ENCODE data around the gene CEBPZOS. TPM values are rescaled to one million over a fixed set of nuclear protein-coding genes. Genes with fewer than 3 reads are reported as not detected.

CEBPZOS gene
- total RNA-seq (27.2 TPM), polyA plus RNA-seq (ENCODE audit: insufficient read depth in 1 of 8, insufficient read length in 8 of 8, low replicate concordance in 1 of 8) (10 to 100 TPM; 34.1 to 42.4 (median 35.7) TPM)
- long read RNA-seq, donor 1, partial matches to known transcripts = 12 of 25 reads
- long read RNA-seq, donor 1, other reads (novel, unspliced or antisense) = 12 of 25 reads
- long read RNA-seq, donor 2 = 0 reads
- long read RNA-seq, donor 3, partial matches to known transcripts = 0 of 6 reads
- long read RNA-seq, donor 3, other reads (novel, unspliced or antisense) = 0 of 6 reads
- long read RNA-seq, donor 4, transcript CEBPZOS-204 (5 exons, 3,158 nt) = major isoform, 5 of 25 reads
- long read RNA-seq, donor 4, partial matches to known transcripts = 20 of 25 reads
- long read RNA-seq, donor 4, other reads (novel, unspliced or antisense) = 0 of 25 reads
- long read RNA-seq, donor 5, transcript CEBPZOS-204 (5 exons, 3,158 nt) = major isoform, 10 of 169 reads
- long read RNA-seq, donor 5, partial matches to known transcripts = 105 of 169 reads
- long read RNA-seq, donor 5, other reads (novel, unspliced or antisense) = 50 of 169 reads
- long read RNA-seq, donor 6, transcript CEBPZOS-201 (5 exons, 695 nt) = minor isoform, 8 of 99 reads
- long read RNA-seq, donor 6, transcript CEBPZOS-204 (5 exons, 3,158 nt) = major isoform, 10 of 99 reads
- long read RNA-seq, donor 6, partial matches to known transcripts = 70 of 99 reads
- long read RNA-seq, donor 6, other reads (novel, unspliced or antisense) = 11 of 99 reads
- long read RNA-seq, donor 7, partial matches to known transcripts = 41 of 75 reads
- long read RNA-seq, donor 7, other reads (novel, unspliced or antisense) = 28 of 75 reads
- long read RNA-seq, donor 8, transcript CEBPZOS-204 (5 exons, 3,158 nt) = major isoform, 5 of 83 reads
- long read RNA-seq, donor 8, partial matches to known transcripts = 62 of 83 reads
- long read RNA-seq, donor 8, other reads (novel, unspliced or antisense) = 12 of 83 reads
- long read RNA-seq, donor 9, transcript CEBPZOS-204 (5 exons, 3,158 nt) = major isoform, 6 of 10 reads
- long read RNA-seq, donor 9, partial matches to known transcripts = 0 of 10 reads
- long read RNA-seq, donor 9, other reads (novel, unspliced or antisense) = 0 of 10 reads
- long read RNA-seq, donor 10, transcript CEBPZOS-201 (5 exons, 695 nt) = minor isoform, 8 of 19 reads
- long read RNA-seq, donor 10, transcript CEBPZOS-204 (5 exons, 3,158 nt) = major isoform, 11 of 19 reads
- long read RNA-seq, donor 10, partial matches to known transcripts = 0 of 19 reads
- long read RNA-seq, donor 10, other reads (novel, unspliced or antisense) = 0 of 19 reads
- long read RNA-seq, donor 11, transcript CEBPZOS-204 (5 exons, 3,158 nt) = major isoform, 6 of 101 reads
- long read RNA-seq, donor 11, partial matches to known transcripts = 78 of 101 reads
- long read RNA-seq, donor 11, other reads (novel, unspliced or antisense) = 15 of 101 reads

DNA sequence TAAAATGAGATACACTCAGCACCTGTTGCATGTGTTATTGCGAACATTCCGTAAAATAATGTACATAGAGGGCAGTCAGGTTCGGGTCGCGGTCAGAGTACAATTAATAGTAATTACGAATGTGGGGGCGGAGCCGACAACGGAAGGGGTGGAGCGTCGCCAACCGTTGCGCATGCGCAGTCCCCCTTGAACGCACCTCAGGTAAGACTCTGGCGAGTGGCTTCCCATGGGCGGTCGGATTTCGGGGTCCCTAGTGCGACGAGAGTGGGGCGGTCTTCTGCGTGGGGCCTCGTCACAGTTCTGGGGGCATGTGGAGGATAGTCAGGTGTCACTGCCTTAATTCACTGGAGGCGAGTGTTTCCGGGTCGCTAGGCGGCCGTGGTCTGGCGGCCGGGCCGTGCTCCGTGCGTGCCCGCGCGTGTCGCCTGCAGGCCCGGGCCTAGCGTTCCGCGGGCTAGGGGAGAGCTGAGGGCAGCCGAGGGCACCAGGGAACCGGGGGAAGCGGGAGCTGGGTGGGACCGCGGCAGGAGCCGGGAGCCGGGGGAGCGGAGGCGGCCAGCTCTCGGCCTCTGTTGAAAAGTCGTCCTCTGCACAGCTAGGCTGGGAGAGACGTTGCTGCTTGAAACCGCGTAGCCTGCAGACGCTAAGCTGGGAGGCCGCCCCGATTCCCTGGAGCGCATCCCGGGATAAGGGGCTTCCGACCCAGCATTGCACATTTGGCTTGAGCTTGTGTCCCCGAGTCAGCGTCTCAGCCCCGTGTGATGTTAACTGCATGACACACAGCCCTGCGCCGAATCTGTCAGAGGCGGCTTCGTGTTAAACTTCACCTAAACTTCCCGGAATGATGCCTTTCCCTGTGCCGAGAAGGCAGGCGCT lies at the start of gene CEBPZOS:
CEBPZOS (plus strand) TSS at position 177 of the 876 bp plus-strand sequence. CDS start 3,209 bp downstream, outside the sequence.
- Histone ChIP-seq H3K4me1 (ENCODE audit: control insufficient read depth, insufficient read depth, low read length) (peaks cover 13% of the 10 kb centered on the region), H3K4me3 (ENCODE audit: low read length) (peak within 1 kb of the TSS; percentile 76), H3K9me3 (replicated peaks; ENCODE audit: control insufficient read depth, low read depth, low read length) (no peaks in the 10 kb centered on the region), H3K27me3 (ENCODE audit: control insufficient read depth, insufficient read depth, low read length) (peaks cover 2% of the 10 kb centered on the region), H3K27ac (ENCODE audit: low read length) (peak within 1 kb of the TSS; percentile 93), H3K36me3 (ENCODE audit: control insufficient read depth, insufficient read depth, low read length) (peaks cover 8% of the 10 kb centered on the region)
- 1% methylated on average over 70 of the region's 72 CpGs for WGBS (ENCODE audit: insufficient coverage)
- peak; percentile 85 for DNase-seq

DNA sequence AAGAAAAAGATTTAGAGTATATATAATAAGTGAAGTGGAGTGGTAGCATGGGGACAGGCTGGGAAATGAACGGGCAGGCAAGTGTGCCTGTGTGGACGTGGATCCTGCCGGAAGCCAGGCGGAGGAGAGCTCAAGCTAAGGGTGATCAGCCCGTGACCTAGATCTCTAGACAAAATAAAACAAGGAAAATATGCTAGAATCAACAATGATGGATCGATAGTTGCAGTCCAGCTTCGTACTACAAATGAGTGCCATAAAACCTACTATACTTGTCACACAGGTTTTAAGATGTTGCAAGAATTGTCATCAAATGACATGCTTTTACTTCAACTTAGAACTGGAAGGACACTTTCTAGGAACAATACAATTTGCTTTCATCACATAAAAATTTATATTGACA lies 48.0 kb upstream of the CEBPZOS start:
- no peak overlapping the region for H3K4me3 ChIP-seq (ENCODE audit: low read length)
- H3K4me1 ChIP-seq (ENCODE audit: control insufficient read depth, insufficient read depth, low read length) = no peaks in the 10 kb centered on the region
- H3K36me3 ChIP-seq (ENCODE audit: control insufficient read depth, insufficient read depth, low read length) = peaks cover 46% of the 10 kb centered on the region
- no peaks in the 10 kb centered on the region for H3K9me3 ChIP-seq (replicated peaks; ENCODE audit: control insufficient read depth, low read depth, low read length)
- no peaks in the 10 kb centered on the region for H3K27me3 ChIP-seq (ENCODE audit: control insufficient read depth, insufficient read depth, low read length)
- no peak for DNase-seq
- no peak overlapping the region for H3K27ac ChIP-seq (ENCODE audit: low read length)
- 95% methylated on average over 4 of the region's 7 CpGs for WGBS (ENCODE audit: insufficient coverage)

DNA sequence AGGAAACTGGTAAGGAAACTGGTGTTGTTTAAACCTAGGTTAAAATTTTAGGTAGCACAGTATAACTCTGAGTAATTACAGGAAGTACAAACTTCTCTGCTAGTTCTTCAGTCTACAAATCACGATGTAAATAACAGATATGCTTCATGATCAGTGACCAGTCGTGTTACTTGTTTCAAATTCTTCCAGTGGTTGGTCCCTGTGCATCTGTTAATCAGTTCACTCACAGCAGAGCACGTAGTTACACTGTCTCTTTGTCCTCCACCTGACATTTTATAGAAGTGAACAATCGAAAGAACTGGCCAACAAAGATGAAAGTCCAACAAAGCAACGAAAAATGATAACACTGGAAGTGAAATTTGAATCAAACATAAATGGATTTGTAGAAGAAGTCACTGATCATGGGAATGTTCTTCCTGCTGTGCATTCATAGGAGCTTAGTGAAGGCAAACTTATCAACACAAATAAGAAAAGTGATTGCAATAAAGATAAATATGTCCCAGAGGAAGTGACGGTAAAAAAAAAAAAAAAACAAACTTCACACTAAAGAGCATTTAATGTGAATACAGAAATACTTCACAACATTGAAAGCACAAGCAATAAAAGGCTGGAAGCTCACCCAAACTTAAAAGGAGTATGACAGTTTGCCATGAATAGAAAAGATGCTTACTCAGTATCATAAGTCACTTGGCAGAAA lies 46.5 kb upstream of the CEBPZOS start:
- peaks cover 43% of the 10 kb centered on the region for H3K36me3 ChIP-seq (ENCODE audit: control insufficient read depth, insufficient read depth, low read length)
- peak; percentile 16 for DNase-seq
- no peak overlapping the region for H3K27ac ChIP-seq (ENCODE audit: low read length)
- 61% methylated on average over 2 of the region's 6 CpGs for WGBS (ENCODE audit: insufficient coverage)
- no peaks in the 10 kb centered on the region for H3K27me3 ChIP-seq (ENCODE audit: control insufficient read depth, insufficient read depth, low read length)
- H3K9me3 ChIP-seq (replicated peaks; ENCODE audit: control insufficient read depth, low read depth, low read length) = no peaks in the 10 kb centered on the region
- no peak overlapping the region for H3K4me3 ChIP-seq (ENCODE audit: low read length)
- H3K4me1 ChIP-seq (ENCODE audit: control insufficient read depth, insufficient read depth, low read length) = no peaks in the 10 kb centered on the region

DNA sequence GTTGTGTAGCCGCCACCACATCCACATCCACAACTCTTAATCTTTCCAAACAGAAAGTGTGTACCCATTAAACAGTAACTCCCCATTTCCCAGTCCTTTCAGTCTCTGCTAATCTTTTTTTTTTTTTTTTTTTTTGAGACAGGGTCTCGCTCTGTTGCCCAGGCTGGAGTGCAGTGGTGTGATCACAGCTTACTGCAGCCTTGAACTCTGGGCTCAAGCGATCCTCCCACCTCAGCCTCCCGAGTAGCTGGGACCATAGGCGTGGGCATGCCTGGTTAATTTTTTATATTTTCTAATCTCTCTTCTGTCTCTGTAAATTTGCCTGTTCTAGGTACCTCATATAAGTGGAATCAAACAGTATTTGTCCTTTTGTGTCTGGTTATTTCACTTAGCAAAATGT lies 43.1 kb upstream of the CEBPZOS start:
- DNase-seq = no peak
- H3K27me3 ChIP-seq (ENCODE audit: control insufficient read depth, insufficient read depth, low read length) = no peaks in the 10 kb centered on the region
- no peak overlapping the region for H3K4me3 ChIP-seq (ENCODE audit: low read length)
- H3K4me1 ChIP-seq (ENCODE audit: control insufficient read depth, insufficient read depth, low read length) = peaks cover 15% of the 10 kb centered on the region
- WGBS (ENCODE audit: insufficient coverage) = 100% methylated on average over 1 of the region's 5 CpGs
- H3K36me3 ChIP-seq (ENCODE audit: control insufficient read depth, insufficient read depth, low read length) = peaks cover 19% of the 10 kb centered on the region
- no peaks in the 10 kb centered on the region for H3K9me3 ChIP-seq (replicated peaks; ENCODE audit: control insufficient read depth, low read depth, low read length)
- no peak overlapping the region for H3K27ac ChIP-seq (ENCODE audit: low read length)

DNA sequence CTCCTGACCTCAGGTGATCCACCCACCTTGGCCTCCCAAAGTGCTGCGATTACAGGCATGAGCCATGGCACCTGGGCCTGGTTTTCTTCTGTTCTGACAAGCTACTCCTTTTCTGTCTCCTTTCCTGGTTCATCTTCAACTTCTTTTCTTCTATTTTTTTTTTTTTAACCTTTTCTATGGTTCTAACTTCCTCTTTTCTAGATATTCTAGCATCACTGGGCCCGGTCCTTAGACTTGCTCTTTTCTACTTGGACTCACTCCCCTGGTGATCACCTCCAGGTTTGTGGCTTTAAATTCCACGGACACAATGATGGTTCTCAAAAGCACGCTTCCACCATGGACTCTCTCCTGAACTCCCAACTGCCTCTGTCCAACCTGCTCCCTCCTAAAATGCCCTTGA lies 41.5 kb upstream of the CEBPZOS start:
- no peak overlapping the region for H3K27ac ChIP-seq (ENCODE audit: low read length)
- no peak for DNase-seq
- peaks cover 15% of the 10 kb centered on the region for H3K4me1 ChIP-seq (ENCODE audit: control insufficient read depth, insufficient read depth, low read length)
- peaks cover 13% of the 10 kb centered on the region for H3K36me3 ChIP-seq (ENCODE audit: control insufficient read depth, insufficient read depth, low read length)
- 100% methylated on average over 4 of the region's 4 CpGs for WGBS (ENCODE audit: insufficient coverage)
- H3K9me3 ChIP-seq (replicated peaks; ENCODE audit: control insufficient read depth, low read depth, low read length) = no peaks in the 10 kb centered on the region
- H3K4me3 ChIP-seq (ENCODE audit: low read length) = no peak overlapping the region
- no peaks in the 10 kb centered on the region for H3K27me3 ChIP-seq (ENCODE audit: control insufficient read depth, insufficient read depth, low read length)

DNA sequence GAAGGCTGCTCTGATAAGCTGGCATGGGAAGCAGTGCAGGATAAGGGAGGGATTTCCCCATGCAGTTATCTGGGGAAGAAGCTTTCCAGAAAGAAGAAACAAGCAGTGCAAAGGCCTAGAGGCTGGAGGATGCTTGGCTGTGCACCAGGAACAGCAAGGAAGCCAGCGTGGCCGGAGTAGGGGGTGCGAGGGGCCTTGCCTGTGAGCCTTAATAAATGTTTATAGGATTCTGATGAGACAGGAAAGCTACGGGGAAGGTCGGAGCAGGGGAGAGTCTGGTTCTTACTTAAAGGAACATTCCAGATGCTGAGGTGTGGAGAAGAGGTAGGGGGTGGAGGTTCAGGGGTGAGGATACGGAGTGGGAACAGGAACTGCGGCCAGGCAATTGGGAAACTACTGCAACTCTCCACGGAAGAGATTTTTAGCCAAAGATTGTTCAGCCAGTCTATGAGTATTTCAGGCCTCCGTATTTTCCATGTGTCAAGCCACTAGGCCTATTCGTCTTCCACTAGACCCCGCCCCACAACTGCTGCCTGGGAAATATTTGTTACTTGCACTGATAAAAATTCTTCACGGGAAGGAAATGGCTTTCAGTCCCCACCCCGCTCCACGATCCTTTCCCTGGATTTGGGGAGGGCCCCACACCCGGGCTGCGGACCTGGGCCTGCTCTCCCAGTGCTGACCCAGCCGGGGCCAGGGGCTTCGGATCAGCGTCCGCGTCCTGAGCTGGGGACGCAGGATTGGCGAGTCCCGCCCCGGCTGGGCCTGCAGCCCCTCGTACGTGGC lies 40.0 kb upstream of the CEBPZOS start:
- Histone ChIP-seq H3K9me3 (replicated peaks; ENCODE audit: control insufficient read depth, low read depth, low read length) (no peaks in the 10 kb centered on the region), H3K27ac (ENCODE audit: low read length) (peak overlapping the region; percentile 97), H3K4me1 (ENCODE audit: control insufficient read depth, insufficient read depth, low read length) (peaks cover 15% of the 10 kb centered on the region), H3K27me3 (ENCODE audit: control insufficient read depth, insufficient read depth, low read length) (no peaks in the 10 kb centered on the region), H3K36me3 (ENCODE audit: control insufficient read depth, insufficient read depth, low read length) (peaks cover 13% of the 10 kb centered on the region), H3K4me3 (ENCODE audit: low read length) (peak overlapping the region; percentile 93)
- DNase-seq = peak; percentile 90
- WGBS (ENCODE audit: insufficient coverage) = 1% methylated on average over 20 of the region's 27 CpGs

DNA sequence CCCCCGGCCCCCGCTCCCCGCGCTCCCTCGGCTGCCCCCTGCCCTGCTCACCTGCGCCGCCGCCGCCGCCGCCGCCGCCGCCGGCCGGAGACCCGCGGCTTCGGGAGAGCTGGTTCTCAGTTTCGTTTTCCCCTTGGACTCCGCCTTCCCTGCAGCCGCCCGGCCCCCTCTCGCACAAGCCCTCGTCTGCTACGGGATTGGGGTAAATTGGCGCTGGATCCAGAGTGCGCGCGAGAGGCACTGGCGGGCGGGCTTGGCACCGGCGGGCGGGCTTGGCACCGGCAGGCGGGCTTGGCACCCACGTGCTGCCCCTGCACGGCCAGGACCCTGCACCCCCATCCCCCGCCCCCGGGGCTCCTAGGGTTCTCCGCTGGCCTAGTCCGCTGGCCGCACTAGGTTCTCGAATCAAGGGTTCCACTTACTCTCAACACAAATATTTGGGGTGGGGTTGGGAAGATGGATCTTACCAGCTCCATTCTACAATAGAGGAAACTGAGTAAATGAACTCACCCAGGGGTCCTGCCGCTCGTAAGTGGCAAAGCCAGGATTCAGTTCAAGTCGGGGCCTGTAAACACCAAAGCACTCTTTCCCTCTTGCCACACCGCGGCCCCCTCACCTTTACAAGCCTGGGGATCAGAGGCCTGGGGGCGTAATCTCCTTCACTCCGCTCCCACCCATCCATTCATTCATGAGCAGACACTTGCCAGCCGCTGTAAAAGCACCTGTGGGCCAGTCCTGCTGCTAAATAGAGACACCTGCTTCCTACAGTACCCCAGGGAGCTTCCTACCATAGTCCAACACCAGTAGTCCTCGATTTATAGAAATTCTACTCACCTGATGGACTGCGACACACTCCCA lies 39.2 kb upstream of the CEBPZOS start, which contains the start of gene EIF2AK2:
EIF2AK2 (minus strand) TSS at position 124 of the 858 bp plus-strand sequence. CDS start 9,174 bp downstream, outside the sequence.
- WGBS (ENCODE audit: insufficient coverage) = 5% methylated on average over 47 of the region's 55 CpGs
- Histone ChIP-seq H3K36me3 (ENCODE audit: control insufficient read depth, insufficient read depth, low read length) (peaks cover 12% of the 10 kb centered on the region), H3K27me3 (ENCODE audit: control insufficient read depth, insufficient read depth, low read length) (no peaks in the 10 kb centered on the region), H3K27ac (ENCODE audit: low read length) (peak within 1 kb of the TSS; percentile 97), H3K4me3 (ENCODE audit: low read length) (peak within 1 kb of the TSS; percentile 93), H3K4me1 (ENCODE audit: control insufficient read depth, insufficient read depth, low read length) (peaks cover 15% of the 10 kb centered on the region), H3K9me3 (replicated peaks; ENCODE audit: control insufficient read depth, low read depth, low read length) (no peaks in the 10 kb centered on the region)
- peak; percentile 94 for DNase-seq

Measured in muscle of leg (tissue), 16 donors.